GM18870 (cell line): ENCODE results near the gene PROCA1.

ENCODE experiments used
- ATAC-seq: cut with Tn5 transposase; IDR thresholded peaks from one replicate; pipeline ENCODE4 v1.9.1; 2021; ENCODE audit warnings: moderate library complexity; ENCODE audit not compliant: unreplicated experiment

Gene PROCA1

DNA sequence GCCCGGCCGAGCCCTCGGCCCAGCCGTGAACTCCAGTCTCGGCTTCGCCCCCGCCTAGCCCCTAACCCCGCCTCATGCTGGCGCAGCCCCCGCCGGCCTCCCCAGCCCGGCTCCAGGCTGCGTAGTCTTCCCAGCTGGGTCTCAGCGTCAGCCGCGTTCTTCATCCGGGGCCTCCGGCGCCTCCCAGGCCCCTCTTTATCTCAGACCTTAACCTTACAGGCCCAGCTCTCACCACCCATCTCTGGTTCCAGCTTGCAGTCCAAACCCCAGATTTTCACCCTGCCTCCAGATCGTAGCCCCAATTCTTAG, at the start of gene PROCA1:
PROCA1 (minus strand) TSS at position 166 of the 309 bp plus-strand sequence. CDS start 228 bp downstream, outside the sequence.
- ATAC-seq = no peak

DNA sequence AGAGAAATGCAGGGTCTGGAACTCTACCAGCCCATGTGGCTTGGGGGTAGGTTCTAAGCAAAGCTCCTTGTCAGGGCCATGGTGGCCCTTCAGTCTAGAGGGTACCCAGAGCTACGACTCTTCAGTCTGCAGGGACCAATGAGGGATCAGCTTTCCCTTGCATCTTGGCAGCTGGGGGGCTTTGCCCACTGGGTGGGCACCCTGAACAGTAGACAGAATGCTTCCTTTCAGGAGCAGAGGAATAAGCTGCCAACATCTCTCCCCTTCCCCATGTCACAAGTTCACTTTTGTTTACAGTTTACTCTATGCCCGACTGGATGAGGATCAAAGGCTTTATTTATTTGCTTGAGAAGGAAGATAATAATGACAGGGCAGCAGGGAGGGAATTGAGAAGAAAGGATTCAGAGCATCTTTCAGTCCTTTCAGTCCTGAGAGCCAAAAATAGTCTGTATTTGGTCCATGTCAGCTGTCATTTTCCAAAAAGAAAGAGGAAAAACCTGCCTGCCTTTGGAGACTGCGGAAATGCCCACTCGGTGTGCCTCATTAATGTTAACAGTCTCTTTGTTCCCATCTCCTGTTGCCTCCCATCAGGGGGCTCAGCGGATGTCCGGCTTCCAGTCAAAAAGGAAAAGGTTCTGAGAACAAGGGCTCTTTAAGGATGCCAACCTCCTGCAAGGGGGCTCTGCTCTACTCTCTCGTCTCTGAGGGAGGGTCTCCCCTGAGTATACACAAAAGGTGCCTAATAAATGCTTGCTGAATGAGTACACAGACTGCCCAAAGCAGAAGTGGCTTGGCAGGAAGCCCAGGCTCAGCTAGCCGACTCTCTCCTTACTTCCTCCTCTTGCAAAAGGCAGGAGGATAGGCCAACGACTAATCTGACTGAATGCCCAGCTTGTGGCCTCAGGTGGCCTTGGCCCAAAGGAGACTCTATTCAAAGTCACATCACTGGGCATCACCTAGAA, 49.2 kb upstream of the PROCA1 start:
- ATAC-seq = no peak

DNA sequence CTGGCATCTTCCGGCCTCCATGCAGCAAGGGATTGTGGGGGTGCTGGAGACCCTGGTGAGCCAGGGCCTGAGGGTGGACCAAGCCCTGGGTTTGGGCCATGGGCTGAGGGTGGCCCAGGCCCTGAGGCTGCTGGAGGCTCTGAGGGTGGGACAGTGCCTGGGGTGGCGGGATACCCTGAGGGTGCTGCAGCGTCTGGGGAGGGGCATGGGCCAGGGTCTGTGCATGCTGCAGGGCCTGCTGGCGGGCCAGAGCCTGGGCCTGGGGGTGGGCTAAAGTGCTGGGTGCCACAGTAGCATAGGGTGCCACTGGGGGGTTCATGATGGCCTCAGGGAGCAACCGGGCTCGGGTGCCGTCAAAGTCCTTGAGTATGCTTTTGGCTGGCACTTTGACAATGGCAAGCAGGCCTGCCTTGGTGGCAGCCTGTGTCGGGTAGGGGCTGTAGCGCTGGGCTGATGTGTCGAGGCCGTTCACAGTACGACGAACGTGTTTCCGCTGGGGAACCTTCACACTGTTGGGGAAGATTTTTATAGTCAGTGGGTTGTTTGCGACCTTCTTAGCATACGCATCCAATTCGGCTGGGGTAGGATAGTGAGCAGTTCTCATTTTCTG, 47.7 kb upstream of the PROCA1 start:
- ATAC-seq = no peak

DNA sequence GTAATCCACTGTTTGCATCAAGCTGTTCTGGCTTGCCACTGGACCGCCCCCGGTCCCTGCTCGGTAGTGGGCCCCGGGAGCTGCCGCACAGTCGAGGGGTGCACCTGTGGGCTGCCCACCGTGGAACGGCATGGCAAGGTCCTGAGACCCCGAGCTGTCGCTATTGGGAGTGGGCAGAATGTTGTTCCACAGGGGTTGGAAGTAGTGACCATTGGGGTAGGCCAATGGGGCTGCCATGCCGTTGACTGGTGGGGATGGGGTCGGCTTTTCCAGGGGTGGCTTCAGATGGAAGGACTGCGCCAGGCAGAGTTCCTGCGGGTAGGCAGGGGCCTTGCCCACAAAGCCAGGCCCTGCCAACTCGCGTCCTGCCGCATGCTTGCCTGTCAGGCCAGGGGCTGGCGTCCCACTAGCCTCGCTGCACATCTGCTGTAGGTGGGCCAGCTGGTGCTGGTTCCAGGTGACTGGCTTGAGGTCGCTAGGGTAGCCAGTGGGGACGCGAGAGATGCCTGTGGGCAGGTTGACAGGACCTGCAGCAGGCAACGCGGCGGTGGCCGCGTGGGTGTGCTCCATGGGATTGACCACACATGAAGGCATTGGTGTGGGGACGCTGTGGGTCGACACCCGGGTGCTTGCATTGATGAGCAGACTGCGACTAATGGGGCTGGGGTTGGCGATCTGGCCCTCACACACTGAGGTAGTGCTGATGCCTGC, 46.9 kb upstream of the PROCA1 start:
- ATAC-seq = no peak

- ATAC-seq = no peak
Measured at GRCh38 chr17:28756049-28756804, 44.5 kb upstream of the PROCA1 start.

DNA sequence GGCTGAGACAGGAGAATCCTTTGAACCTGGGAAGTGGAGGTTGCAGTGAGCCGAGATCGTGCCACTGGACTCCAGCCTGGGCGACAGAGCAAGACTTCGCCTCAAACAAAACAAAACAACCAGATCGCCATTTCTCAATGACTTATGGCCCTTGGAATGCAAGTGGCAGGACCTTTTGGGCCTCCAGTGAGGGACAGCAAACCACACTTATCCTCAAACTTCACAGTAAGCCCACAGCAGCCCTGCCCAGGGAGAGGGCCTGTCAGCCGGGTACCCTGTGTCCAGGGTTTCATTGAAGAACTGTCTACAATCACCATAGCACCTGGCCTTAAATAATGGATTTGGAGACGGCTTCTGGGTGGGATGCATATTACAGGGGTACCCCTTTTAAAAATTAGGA, 43.8 kb upstream of the PROCA1 start:
- ATAC-seq = no peak

GRCh38 chr17:28751600-28752366, 40.1 kb upstream of the PROCA1 start:
- ATAC-seq = no peak

GRCh38 chr17:28750178-28751047, 38.7 kb upstream of the PROCA1 start:
- no peak for ATAC-seq

GRCh38 chr17:28749516-28750177, 38.0 kb upstream of the PROCA1 start:
- ATAC-seq = no peak

DNA sequence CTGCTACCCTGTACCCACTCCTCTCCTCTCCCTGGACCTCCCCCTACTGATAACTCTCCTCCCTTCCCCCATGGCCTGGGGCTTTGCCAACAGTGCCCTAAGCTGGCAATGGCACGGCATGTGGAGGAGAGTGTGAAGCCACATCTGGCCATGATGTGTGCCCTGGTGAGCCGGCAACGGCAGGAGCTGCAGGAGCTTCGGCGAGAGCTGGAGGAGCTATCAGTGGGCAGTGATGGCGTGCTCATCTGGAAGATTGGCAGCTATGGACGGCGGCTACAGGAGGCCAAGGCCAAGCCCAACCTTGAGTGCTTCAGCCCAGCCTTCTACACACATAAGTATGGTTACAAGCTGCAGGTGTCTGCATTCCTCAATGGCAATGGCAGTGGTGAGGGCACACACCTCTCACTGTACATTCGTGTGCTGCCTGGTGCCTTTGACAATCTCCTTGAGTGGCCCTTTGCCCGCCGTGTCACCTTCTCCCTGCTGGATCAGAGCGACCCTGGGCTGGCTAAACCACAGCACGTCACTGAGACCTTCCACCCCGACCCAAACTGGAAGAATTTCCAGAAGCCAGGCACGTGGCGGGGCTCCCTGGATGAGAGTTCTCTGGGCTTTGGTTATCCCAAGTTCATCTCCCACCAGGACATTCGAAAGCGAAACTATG, 37.3 kb upstream of the PROCA1 start:
- no peak for ATAC-seq

DNA sequence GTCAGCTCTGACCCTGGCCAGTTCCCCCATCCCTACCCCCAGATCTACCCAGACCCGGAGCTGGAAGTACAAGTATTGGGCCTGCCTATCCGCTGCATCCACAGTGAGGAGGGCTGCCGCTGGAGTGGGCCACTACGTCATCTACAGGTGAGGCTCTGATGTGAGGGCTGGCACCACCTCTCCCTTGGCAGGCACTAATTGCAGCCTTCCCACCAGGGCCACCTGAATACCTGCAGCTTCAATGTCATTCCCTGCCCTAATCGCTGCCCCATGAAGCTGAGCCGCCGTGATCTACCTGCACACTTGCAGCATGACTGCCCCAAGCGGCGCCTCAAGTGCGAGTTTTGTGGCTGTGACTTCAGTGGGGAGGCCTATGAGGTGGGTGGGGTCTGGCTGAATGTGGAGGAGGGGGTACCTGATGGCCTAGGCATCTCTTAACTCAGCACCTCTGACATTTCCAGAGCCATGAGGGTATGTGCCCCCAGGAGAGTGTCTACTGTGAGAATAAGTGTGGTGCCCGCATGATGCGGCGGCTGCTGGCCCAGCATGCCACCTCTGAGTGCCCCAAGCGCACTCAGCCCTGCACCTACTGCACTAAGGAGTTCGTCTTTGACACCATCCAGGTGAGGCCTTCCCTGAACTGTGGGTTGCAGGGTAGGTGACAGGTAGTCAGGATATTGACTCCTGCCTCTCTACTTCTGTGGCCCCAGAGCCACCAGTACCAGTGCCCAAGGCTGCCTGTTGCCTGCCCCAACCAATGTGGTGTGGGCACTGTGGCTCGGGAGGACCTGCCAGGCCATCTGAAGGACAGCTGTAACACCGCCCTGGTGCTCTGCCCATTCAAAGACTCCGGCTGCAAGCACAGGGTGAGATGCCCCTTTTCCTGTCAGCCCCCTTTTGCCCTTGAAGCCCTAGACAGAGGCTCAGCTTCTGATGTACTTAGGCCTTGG, 36.4 kb upstream of the PROCA1 start:
- ATAC-seq = no peak

DNA sequence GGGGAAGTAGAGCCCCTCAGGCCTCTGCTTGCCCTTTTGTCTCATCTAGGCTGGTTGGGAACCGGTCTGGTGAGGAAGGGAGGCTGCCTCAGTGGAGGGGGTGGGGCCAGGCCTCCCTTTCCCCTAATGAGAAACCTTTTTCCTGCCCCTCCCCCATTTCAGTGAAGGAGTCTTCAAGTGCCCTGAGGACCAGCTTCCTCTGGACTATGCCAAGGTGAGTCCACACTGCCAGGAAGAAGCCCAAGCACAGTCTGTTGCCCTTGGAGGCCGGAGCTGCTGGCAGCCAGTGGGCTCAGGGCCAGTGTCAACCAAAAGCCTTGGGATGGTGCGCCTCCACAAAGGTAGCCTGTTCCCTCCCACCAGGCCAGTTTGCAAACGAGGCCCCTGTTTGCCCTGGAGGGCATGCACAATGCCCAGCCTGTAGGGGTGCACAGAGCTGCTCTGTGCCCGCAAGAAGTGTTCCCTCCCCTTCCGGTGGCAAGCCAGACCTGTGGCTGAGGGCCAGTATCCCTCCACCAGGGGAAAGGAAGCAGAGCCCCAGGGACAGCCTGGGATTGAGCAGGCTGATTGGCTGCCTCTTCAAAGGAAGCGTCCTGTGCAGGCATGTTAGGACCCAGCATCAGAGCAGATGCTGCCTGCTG, 35.5 kb upstream of the PROCA1 start:
- no peak for ATAC-seq

- no peak for ATAC-seq
Measured at GRCh38 chr17:28746611-28747050, 34.9 kb upstream of the PROCA1 start.

- ATAC-seq = no peak
Measured at GRCh38 chr17:28745786-28746411, 34.2 kb upstream of the PROCA1 start.

GRCh38 chr17:28744972-28745785, 33.5 kb upstream of the PROCA1 start:
- ATAC-seq = no peak
